ENCODE measurements around the gene BCL2. TPM values are rescaled to one million over a fixed set of nuclear protein-coding genes. Genes with fewer than 3 reads are reported as not detected.

Gene BCL2
- total and polyA plus RNA-seq, 9 of the 15 experiments (the other 6 are each of a cell fraction or from before 2014, with no cell fraction given): 0.10 to 1.1 (median 0.65) TPM

GRCh38 chr18:63137999-63138435, 181.6 kb downstream of the BCL2 start (continued):
- TF ChIP-seq ZBTB40 (IDR thresholded peaks at IDR 0.05) (peak; percentile 41; the same call in 1 of the 2 replicates), ZBTB40 (CRISPR knock-in tag; IDR thresholded peaks at IDR 0.05) (no peak), MEF2A (IDR thresholded peaks at IDR 0.05; ENCODE audit: control insufficient read depth, low read depth, low read length) (no peak), RAD21 (CRISPR knock-in tag; conservative IDR thresholded peaks at IDR 0.05 in 1 of 2, IDR thresholded peaks at IDR 0.05 in 1 of 2) (no peak), ZMIZ1 (IDR thresholded peaks at IDR 0.05; ENCODE audit: low read depth in 2 of 2, low read length in 2 of 2) (no peak), STAT5B (CRISPR knock-in tag; IDR thresholded peaks at IDR 0.05) (no peak), FOSL1 (tag; conservative IDR thresholded peaks at IDR 0.05) (no peak), SPI1 (IDR thresholded peaks at IDR 0.05; ENCODE audit: borderline replicate concordance, low read depth, low read length) (peak; percentile 18; the same call in 1 of the 2 replicates), GTF2A2 (tag; IDR thresholded peaks at IDR 0.05) (no peak), ZNF780A (CRISPR knock-in tag; IDR thresholded peaks at IDR 0.05) (no peak), NR2C2 (CRISPR knock-in tag; IDR thresholded peaks at IDR 0.05) (no peak), NR2C2 (tag; IDR thresholded peaks at IDR 0.05) (peak; percentile 34; the same call in 1 of the 2 replicates), XRCC3 (IDR thresholded peaks at IDR 0.05) (no peak), GABPA (tag; conservative IDR thresholded peaks at IDR 0.05; ENCODE audit: low read depth) (peak; percentile 66)

Measured in K562 (cell line).